Parathyroid adenoma (tissue), 2 donors: ENCODE measurements around the gene TRIM48.
"Not testable (repeated sequence)": the region's sequence is repeated elsewhere in the genome, so short reads cannot be mapped to it uniquely, and the experiment has no call there.

ENCODE experiments used
- H2AFZ ChIP-seq: fragments of 300-600 bp; sonication (generic); one replicate; pipeline ENCODE4 v1.7.0; 2017; ENCODE audit warnings: antibody characterized with exemption, mild to moderate bottlenecking
- H3K27ac ChIP-seq: fragments of 300-600 bp; sonication (generic); one replicate; pipeline ENCODE4 v1.7.0; 2017
- H3K27me3 ChIP-seq: fragments of 300-600 bp; sonication (generic); one replicate; pipeline ENCODE4 v1.7.0; 2017; ENCODE audit warnings: low read length; ENCODE audit not compliant: control insufficient read depth, insufficient read depth
- H3K36me3 ChIP-seq: fragments of 300-600 bp; sonication (generic); one replicate; pipeline ENCODE4 v1.7.0; 2017; ENCODE audit warnings: low read length; ENCODE audit not compliant: control insufficient read depth, insufficient read depth
- H3K4me1 ChIP-seq: fragments of 300-600 bp; sonication (generic); one replicate; pipeline ENCODE4 v1.7.0; 2017; ENCODE audit warnings: control low read depth
- H3K4me2 ChIP-seq: fragments of 300-600 bp; sonication (generic); one replicate; pipeline ENCODE4 v1.7.0; 2017; ENCODE audit warnings: low read length
- H3K4me3 ChIP-seq: fragments of 300-600 bp; sonication (generic); one replicate; pipeline ENCODE4 v1.7.0; 2017; ENCODE audit warnings: low read depth, low read length
- H3K79me2 ChIP-seq: fragments of 300-600 bp; sonication (generic); one replicate; pipeline ENCODE4 v1.7.0; 2017; ENCODE audit warnings: control low read depth
- H3K9ac ChIP-seq: fragments of 300-600 bp; sonication (generic); one replicate; pipeline ENCODE4 v1.7.0; 2017; ENCODE audit warnings: mild to moderate bottlenecking
- H3K9me3 ChIP-seq: fragments of 300-600 bp; sonication (generic); one replicate; pipeline ENCODE4 v1.7.0; 2017; ENCODE audit warnings: low read length; ENCODE audit not compliant: control insufficient read depth
- TF ChIP-seq, protein P1 (sequence below): fragments of 300-600 bp; sonication (generic); IDR thresholded peaks from one replicate; pipeline ENCODE4 v1.7.0; 2017; ENCODE audit warnings: antibody characterized with exemption, mild to moderate bottlenecking
- donor health status: primary hyperparathyroidism.

TRIM48 gene

DNA sequence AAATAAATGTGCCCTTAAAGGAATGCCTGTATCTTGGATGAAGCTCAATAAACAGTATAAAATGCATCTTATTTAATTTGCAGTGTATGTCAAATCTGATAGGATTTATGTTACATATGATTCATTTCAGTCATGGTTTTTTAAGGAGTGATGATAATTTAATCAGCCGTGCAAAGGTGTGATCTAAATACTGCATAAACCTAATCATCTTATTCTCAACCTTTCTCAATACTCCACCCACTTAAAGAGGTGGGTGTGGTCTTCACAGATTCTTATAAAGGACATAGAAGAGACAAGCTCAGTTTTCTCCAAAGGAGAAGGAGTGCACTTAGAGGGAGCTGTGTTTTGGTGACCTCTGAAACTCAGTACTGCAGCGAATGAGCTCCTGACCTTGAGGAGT lies at the start of gene TRIM48:
TSS of gene TRIM48 (plus strand) at position 301 of the 400 bp plus-strand sequence. CDS start 113 bp downstream, outside the sequence.
- not testable (repeated sequence) for H3K27ac ChIP-seq, H3K79me2 ChIP-seq, H3K9ac ChIP-seq, H3K4me1 ChIP-seq, H3K4me2 ChIP-seq, H3K9me3 ChIP-seq, H3K4me3 ChIP-seq, H3K36me3 ChIP-seq, H3K27me3 ChIP-seq, H2AFZ ChIP-seq

GRCh38 chr11:55238316-55238715 lies 23.6 kb upstream of the TRIM48 start:
- not testable (repeated sequence) for H3K4me3 ChIP-seq, H3K36me3 ChIP-seq, H3K9ac ChIP-seq, H2AFZ ChIP-seq, H3K9me3 ChIP-seq, H3K4me1 ChIP-seq, H3K27me3 ChIP-seq, H3K4me2 ChIP-seq, H3K79me2 ChIP-seq, H3K27ac ChIP-seq

GRCh38 chr11:55263081-55263480 lies 1.1 kb downstream of the TRIM48 start:
- no peak overlapping the region for H2AFZ ChIP-seq
- H3K36me3 ChIP-seq: no peaks in the 10 kb centered on the region
- TF ChIP-seq, protein P1, sequence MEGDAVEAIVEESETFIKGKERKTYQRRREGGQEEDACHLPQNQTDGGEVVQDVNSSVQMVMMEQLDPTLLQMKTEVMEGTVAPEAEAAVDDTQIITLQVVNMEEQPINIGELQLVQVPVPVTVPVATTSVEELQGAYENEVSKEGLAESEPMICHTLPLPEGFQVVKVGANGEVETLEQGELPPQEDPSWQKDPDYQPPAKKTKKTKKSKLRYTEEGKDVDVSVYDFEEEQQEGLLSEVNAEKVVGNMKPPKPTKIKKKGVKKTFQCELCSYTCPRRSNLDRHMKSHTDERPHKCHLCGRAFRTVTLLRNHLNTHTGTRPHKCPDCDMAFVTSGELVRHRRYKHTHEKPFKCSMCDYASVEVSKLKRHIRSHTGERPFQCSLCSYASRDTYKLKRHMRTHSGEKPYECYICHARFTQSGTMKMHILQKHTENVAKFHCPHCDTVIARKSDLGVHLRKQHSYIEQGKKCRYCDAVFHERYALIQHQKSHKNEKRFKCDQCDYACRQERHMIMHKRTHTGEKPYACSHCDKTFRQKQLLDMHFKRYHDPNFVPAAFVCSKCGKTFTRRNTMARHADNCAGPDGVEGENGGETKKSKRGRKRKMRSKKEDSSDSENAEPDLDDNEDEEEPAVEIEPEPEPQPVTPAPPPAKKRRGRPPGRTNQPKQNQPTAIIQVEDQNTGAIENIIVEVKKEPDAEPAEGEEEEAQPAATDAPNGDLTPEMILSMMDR: no peak
- H3K27ac ChIP-seq: no peak overlapping the region
- no peak overlapping the region for H3K4me2 ChIP-seq
- H3K4me3 ChIP-seq: no peak overlapping the region
- no peaks in the 10 kb centered on the region for H3K27me3 ChIP-seq
- H3K9me3 ChIP-seq: no peaks in the 10 kb centered on the region
- no peak overlapping the region for H3K9ac ChIP-seq
- H3K4me1 ChIP-seq: no peaks in the 10 kb centered on the region
- no peaks in the 10 kb centered on the region for H3K79me2 ChIP-seq
